ENCODE data around the gene CHD9.

- TF ChIP-seq CTCF (IDR thresholded peaks at IDR 0.05 in 4 of 5, conservative IDR thresholded peaks at IDR 0.05 in 1 of 5) (no peak), POLR2A (IDR thresholded peaks at IDR 0.05) (no peak)
Measured at GRCh38 chr16:53219795-53220454, 165.1 kb downstream of the CHD9 start.

All from gastrocnemius medialis (tissue), 4 donors.